ENCODE data around the gene ALDH4A1.

DNA sequence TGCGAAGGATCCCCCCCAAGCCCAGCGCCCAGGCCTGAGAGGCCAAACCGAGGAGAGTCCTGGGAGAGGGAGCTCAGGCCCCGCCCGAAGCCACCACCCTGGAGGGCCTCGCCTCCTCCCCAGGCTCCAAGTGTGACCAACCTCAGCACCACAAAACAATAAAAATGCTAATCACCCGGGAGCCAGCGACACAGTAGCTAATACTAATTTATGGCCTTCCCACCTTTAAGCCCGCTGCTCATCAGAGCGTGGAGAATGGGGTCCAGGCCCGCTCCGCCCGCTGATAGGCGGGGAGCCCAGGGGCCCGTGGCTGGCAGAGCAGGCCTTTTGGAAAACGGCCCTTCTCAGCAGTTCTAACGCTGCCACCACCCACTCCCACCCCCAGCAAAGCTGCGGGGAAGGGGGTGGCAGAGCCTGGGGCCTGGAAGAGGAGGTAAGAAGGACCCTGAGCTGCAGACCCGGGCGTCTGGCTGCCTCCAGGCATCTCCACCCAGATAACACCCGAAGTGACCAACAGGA lies 22.5 kb downstream of the ALDH4A1 start:
- TF ChIP-seq POLR2A (IDR thresholded peaks at IDR 0.05) = no peak
- TF ChIP-seq, protein P1, sequence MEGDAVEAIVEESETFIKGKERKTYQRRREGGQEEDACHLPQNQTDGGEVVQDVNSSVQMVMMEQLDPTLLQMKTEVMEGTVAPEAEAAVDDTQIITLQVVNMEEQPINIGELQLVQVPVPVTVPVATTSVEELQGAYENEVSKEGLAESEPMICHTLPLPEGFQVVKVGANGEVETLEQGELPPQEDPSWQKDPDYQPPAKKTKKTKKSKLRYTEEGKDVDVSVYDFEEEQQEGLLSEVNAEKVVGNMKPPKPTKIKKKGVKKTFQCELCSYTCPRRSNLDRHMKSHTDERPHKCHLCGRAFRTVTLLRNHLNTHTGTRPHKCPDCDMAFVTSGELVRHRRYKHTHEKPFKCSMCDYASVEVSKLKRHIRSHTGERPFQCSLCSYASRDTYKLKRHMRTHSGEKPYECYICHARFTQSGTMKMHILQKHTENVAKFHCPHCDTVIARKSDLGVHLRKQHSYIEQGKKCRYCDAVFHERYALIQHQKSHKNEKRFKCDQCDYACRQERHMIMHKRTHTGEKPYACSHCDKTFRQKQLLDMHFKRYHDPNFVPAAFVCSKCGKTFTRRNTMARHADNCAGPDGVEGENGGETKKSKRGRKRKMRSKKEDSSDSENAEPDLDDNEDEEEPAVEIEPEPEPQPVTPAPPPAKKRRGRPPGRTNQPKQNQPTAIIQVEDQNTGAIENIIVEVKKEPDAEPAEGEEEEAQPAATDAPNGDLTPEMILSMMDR (IDR thresholded peaks at IDR 0.05) = no peak

Measured in adrenal gland (tissue), 5 donors.